GM12878 (cell line): ENCODE measurements around the gene RCOR2. TPM values are rescaled to one million over a fixed set of nuclear protein-coding genes. Genes with fewer than 3 reads are reported as not detected.

Experiments
- ATAC-seq: fragments of 200-7000 bp; cut with Tn5 transposase; 3 replicates; pipeline ENCODE4 v1.9.1; 2020; ENCODE audit warnings: mild to moderate bottlenecking, moderate library complexity
- BruUV-seq: library from RNA; stranded (reverse); fragments of 400-500 nt; replicated peaks from 2 replicates; lab custom pipeline; 2021; lab: Mats Ljungman, UMichigan
- CTCF ChIA-PET: fragments of 300-600 bp; sonication (Branson Sonifier 250); formaldehyde crosslinking; extraction: SDS; loops from one replicate; lab custom pipeline; 2021; ENCODE audit warnings: inconsistent platforms; lab: Yijun Ruan, JAX
- POLR2A ChIA-PET: fragments of 350-600 bp; formaldehyde crosslinking; extraction: SDS; loops from one replicate; lab custom pipeline; 2021; ENCODE audit warnings: inconsistent platforms; lab: Charles Lee
- RAD21 ChIA-PET: fragments of 300-600 bp; sonication (Branson Sonifier 250); formaldehyde crosslinking; loops from one replicate; lab custom pipeline; 2023; ENCODE audit warnings: antibody characterized with exemption; ENCODE audit not compliant: unreplicated experiment; lab: Charles Lee
- SMC1A ChIA-PET: fragments of 300-600 bp; sonication (Branson Sonifier 250); formaldehyde crosslinking; loops from one replicate; lab custom pipeline; 2023; ENCODE audit not compliant: unreplicated experiment, uncharacterized antibody; lab: Charles Lee
- DNase-seq: peaks from one replicate; pipeline ENCODE4 v3.0.0-alpha.2; 2011; ENCODE audit warnings: low read depth, low spot score
- FAIRE-seq: peaks from 3 replicates; lab custom pipeline; 2011; peaks lifted over from hg19 to GRCh38; lab: Jason Lieb, UNC
- H2AFZ ChIP-seq: 2 replicates; pipeline ENCODE4 v1.6.0; 2011; ENCODE audit warnings: low read depth, low read length, control low read depth; ENCODE audit not compliant: control insufficient read depth
- H3K27ac ChIP-seq: 2 replicates; pipeline ENCODE4 v1.5.1; 2011; ENCODE audit warnings: control low read depth; ENCODE audit not compliant: control insufficient read depth, insufficient read depth
- H3K27me3 ChIP-seq, 2 experiments: replicated peaks in 1 of 2; 2 replicates each; pipeline versions ENCODE4 v1.6.0 to v1.6.1; 2011; ENCODE audit warnings: low read length in 1 of 2; ENCODE audit not compliant: control insufficient read depth in 2 of 2, insufficient read depth in 2 of 2
- H3K36me3 ChIP-seq, 2 experiments: 2 replicates each; pipeline ENCODE4 v1.5.1; 2011; ENCODE audit warnings: low read length in 1 of 2; ENCODE audit not compliant: control insufficient read depth in 2 of 2, insufficient read depth in 2 of 2
- H3K4me1 ChIP-seq: 2 replicates; pipeline ENCODE4 v1.6.1; 2011; ENCODE audit warnings: mild to moderate bottlenecking, low read length, moderate library complexity, mixed read lengths; ENCODE audit not compliant: control insufficient read depth, insufficient read depth
- H3K4me2 ChIP-seq: 2 replicates; pipeline ENCODE4 v1.6.0; 2011; ENCODE audit warnings: control low read depth; ENCODE audit not compliant: control insufficient read depth, insufficient read depth
- H3K4me3 ChIP-seq: fragments of 200-600 bp; sonication (generic); 2 replicates; pipeline ENCODE4 v1.5.1; 2016
- H3K79me2 ChIP-seq: 2 replicates; pipeline ENCODE4 v1.6.0; 2011; ENCODE audit warnings: low read length; ENCODE audit not compliant: control insufficient read depth, insufficient read depth
- H3K9ac ChIP-seq: 2 replicates; pipeline ENCODE4 v1.8.0; 2011; ENCODE audit warnings: low read length, control low read depth, mixed read lengths; ENCODE audit not compliant: control insufficient read depth, insufficient read depth
- H3K9me3 ChIP-seq: replicated peaks from 3 replicates; pipeline ENCODE4 v1.5.1; 2011; ENCODE audit warnings: mild to moderate bottlenecking, low read length; ENCODE audit not compliant: control insufficient read depth, insufficient read depth
- H4K20me1 ChIP-seq: 2 replicates; pipeline ENCODE4 v1.6.0; 2011; ENCODE audit not compliant: control insufficient read depth, insufficient read depth
- BRCA1 ChIP-seq: IDR thresholded peaks from 2 replicates; pipeline ENCODE4 v1.6.1; 2011; ENCODE audit warnings: low read depth, low read length, improper control_type of control experiment
- CHD2 ChIP-seq: IDR thresholded peaks from 2 replicates; pipeline ENCODE4 v1.6.1; 2011; ENCODE audit warnings: low read depth, low read length, improper control_type of control experiment, borderline replicate concordance
- ESRRA ChIP-seq: IDR thresholded peaks from 2 replicates; pipeline ENCODE4 v1.6.1; 2012; ENCODE audit warnings: mild to moderate bottlenecking, low read length, improper control_type of control experiment
- MEF2A ChIP-seq: IDR thresholded peaks from 2 replicates; pipeline ENCODE4 v1.6.1; 2011; ENCODE audit warnings: low read depth, mild to moderate bottlenecking, low read length, moderate library complexity; ENCODE audit not compliant: insufficient read depth
- MTA3 ChIP-seq: IDR thresholded peaks from 2 replicates; pipeline ENCODE4 v1.6.1; 2012; ENCODE audit warnings: low read length, inconsistent platforms, borderline replicate concordance
- RUNX3 ChIP-seq: IDR thresholded peaks from 2 replicates; pipeline ENCODE4 v1.6.1; 2012; ENCODE audit warnings: low read length, inconsistent platforms
- SIN3A ChIP-seq: IDR thresholded peaks from 2 replicates; pipeline ENCODE4 v1.6.1; 2012; ENCODE audit warnings: low read depth, low read length, improper control_type of control experiment
- ZNF274 ChIP-seq: IDR thresholded peaks from one replicate; pipeline ENCODE4 v1.8.0; 2011; ENCODE audit not compliant: insufficient read length, insufficient read depth
- WGBS: methylation state at CpG from one replicate; pipeline ENCODE4 v1.1.6; 2016; ENCODE audit warnings: low lambda C conversion rate; ENCODE audit not compliant: insufficient replicate concordance, insufficient coverage; ENCODE audit errors: missing lambda C conversion rate; 5-methylcytosine and 5-hydroxymethylcytosine counted together
- in situ Hi-C: fragments of 300-500 bp; cut with MboI; formaldehyde crosslinking; loops from 9 replicates; pipeline ENCODE4 v1.14.3; 2018; ENCODE audit warnings: mixed read lengths
- intact Hi-C: fragments of 100-400 bp; cut with micrococcal nuclease; formaldehyde crosslinking; loops from one replicate; pipeline ENCODE4 v1.14.2; 2022; ENCODE audit not compliant: unreplicated experiment
- polyA plus RNA-seq, 11 experiments: library from polyadenylated mRNA; depleted of rRNA in 4 of 11; unstranded in 6 of 11; stranded (reverse) in 5 of 11; fragments of >200 nt; fragmentation: Nextera tagmentation in 4 of 11; fragmentation: Illumina TruSeq in 1 of 11; extraction: Ambion mirVana in 4 of 11; extraction: Trizol in 1 of 11; gene quantifications; 1 replicate in 1 of 11; 2 replicates in 10 of 11; pipeline versions ENCODE4 v1.2.1 to v1.2.3, GENCODE V29; 2011 to 2016; ENCODE audit warnings: inconsistent platforms in 2 of 11, missing spikeins in 2 of 11, low read depth in 1 of 11
- total RNA-seq, 4 experiments: library from RNA; depleted of rRNA in 3 of 4; stranded (reverse); fragments of >200 nt in 3 of 4; fragmentation: Illumina TruSeq in 1 of 4; extraction: Trizol in 1 of 4; gene quantifications; 2 replicates each; pipeline versions ENCODE4 v1.2.1 to v1.2.3, GENCODE V29; 2013 to 2021
- TF ChIP-seq, protein P1 (sequence below): IDR thresholded peaks from 2 replicates; pipeline ENCODE4 v1.6.1; 2012; ENCODE audit warnings: low read depth, low read length, improper control_type of control experiment
- TF ChIP-seq, protein P2 (sequence below): fragments of 450-650 bp; IDR thresholded peaks from 2 replicates; pipeline ENCODE4 v1.6.1; 2017; ENCODE audit warnings: mild to moderate bottlenecking, moderate library complexity

The RCOR2 gene
- total and polyA plus RNA-seq, 10 of the 15 experiments (the other 5 are each of a cell fraction or from before 2014, with no cell fraction given): 0.06 to 0.32 (median 0.17) TPM; not detected in 5

GRCh38 chr11:63879598-63880402 is 37.2 kb downstream of the RCOR2 start:
- in situ Hi-C loops: no loop called here
- no peak for TF ChIP-seq ESRRA
- FAIRE-seq: no peak
- Histone ChIP-seq H3K4me2 (no peak overlapping the region), H3K9me3 (no peaks in the 10 kb centered on the region), H3K9ac (no peak overlapping the region; the same call in 1 of the 2 replicates), H3K27me3 (no peaks in the 10 kb centered on the region), H2AFZ (no peak overlapping the region), H3K27ac (no peak overlapping the region), H3K4me1 (peaks cover 10% of the 10 kb centered on the region), H4K20me1 (peaks cover 9% of the 10 kb centered on the region), H3K4me3 (no peak overlapping the region), H3K36me3 (peaks cover 10 to 21% of the 10 kb centered on the region in 2 experiments; a peak in 3 of 4 replicates), H3K79me2 (peaks cover 39% of the 10 kb centered on the region)
- WGBS: 78% methylated on average over 2 of the region's 2 CpGs
- intact Hi-C loops: no loop called here
- POLR2A ChIA-PET: no interaction called here
- CTCF ChIA-PET: interaction anchor here (0.6 kb wide), 1 partner anchor 41 kb away, joined by 4 read pairs; no protein-coding TSS in a partner anchor
- no peak for ATAC-seq
- no TSS peak for BruUV-seq
- DNase-seq: no peak
- SMC1A ChIA-PET: interaction anchor here (1.0 kb wide), 1 partner anchor 40 kb away, joined by 3 read pairs; no protein-coding TSS in a partner anchor
- RAD21 ChIA-PET: no interaction called here

DNA sequence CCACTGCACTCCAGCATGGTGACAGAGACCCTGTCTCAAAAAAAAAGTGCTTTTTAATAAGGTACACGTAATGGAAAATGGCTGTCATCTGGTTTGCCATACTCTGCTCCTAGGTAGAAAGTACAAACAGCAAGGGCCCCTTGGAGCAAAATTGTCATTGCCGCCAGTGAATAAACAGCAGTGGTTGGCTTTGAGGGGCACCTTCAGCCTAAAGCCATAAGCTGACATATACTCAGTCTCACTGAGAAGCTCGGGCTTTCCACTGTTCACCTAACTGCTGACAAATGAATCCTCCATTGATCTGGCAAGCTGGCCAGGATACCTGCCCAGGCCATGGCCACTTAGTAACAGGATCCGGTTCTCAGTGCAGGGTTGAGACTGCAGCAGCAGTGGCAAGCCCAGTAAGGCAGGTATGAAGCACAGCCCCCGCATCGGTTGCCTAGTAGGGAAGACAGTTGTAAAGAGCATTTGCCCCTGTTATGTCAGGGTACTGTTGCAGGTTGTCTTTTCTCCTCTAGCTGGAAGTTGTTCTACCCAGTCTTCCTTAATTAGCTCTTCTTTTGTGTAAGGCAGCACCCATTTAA is 39.2 kb downstream of the RCOR2 start:
- RAD21 ChIA-PET: interaction anchor here (0.6 kb wide), 1 partner anchor 110 kb away, joined by 5 read pairs; no protein-coding TSS in a partner anchor
- H4K20me1 ChIP-seq: peaks cover 9% of the 10 kb centered on the region
- no peaks in the 10 kb centered on the region for H3K27me3 ChIP-seq
- POLR2A ChIA-PET: interaction anchor here (0.6 to 0.8 kb wide), 2 partner anchors 9 to 82 kb away, joined by 6 to 8 read pairs; no protein-coding TSS in a partner anchor
- no TSS peak for BruUV-seq
- H3K4me2 ChIP-seq: no peak overlapping the region
- H3K79me2 ChIP-seq: peaks cover 42% of the 10 kb centered on the region
- SMC1A ChIA-PET: interaction anchor here (0.8 to 1.5 kb wide), 4 partner anchors 16 to 68 kb away, joined by 3 to 5 read pairs (median 4); no protein-coding TSS in a partner anchor
- intact Hi-C loops: no loop called here
- H3K36me3 ChIP-seq: peaks cover 12 to 20% of the 10 kb centered on the region in 2 experiments; a peak in 3 of 4 replicates
- CTCF ChIA-PET: interaction anchor here (1.3 to 1.4 kb wide), 2 partner anchors 10 to 40 kb away, joined by 5 to 6 read pairs; no protein-coding TSS in a partner anchor
- no peak overlapping the region for H3K9ac ChIP-seq
- FAIRE-seq: no peak
- no peak overlapping the region for H3K4me3 ChIP-seq
- 100% methylated on average over 6 of the region's 6 CpGs for WGBS
- H3K27ac ChIP-seq: no peak overlapping the region
- no peak overlapping the region for H2AFZ ChIP-seq
- no peak for ATAC-seq
- DNase-seq: no peak
- no peaks in the 10 kb centered on the region for H3K9me3 ChIP-seq
- no peaks in the 10 kb centered on the region for H3K4me1 ChIP-seq
- in situ Hi-C loops: no loop called here
- TF ChIP-seq, protein P1, sequence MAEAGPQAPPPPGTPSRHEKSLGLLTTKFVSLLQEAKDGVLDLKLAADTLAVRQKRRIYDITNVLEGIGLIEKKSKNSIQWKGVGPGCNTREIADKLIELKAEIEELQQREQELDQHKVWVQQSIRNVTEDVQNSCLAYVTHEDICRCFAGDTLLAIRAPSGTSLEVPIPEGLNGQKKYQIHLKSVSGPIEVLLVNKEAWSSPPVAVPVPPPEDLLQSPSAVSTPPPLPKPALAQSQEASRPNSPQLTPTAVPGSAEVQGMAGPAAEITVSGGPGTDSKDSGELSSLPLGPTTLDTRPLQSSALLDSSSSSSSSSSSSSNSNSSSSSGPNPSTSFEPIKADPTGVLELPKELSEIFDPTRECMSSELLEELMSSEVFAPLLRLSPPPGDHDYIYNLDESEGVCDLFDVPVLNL: no peak
- TF ChIP-seq, protein P2, sequence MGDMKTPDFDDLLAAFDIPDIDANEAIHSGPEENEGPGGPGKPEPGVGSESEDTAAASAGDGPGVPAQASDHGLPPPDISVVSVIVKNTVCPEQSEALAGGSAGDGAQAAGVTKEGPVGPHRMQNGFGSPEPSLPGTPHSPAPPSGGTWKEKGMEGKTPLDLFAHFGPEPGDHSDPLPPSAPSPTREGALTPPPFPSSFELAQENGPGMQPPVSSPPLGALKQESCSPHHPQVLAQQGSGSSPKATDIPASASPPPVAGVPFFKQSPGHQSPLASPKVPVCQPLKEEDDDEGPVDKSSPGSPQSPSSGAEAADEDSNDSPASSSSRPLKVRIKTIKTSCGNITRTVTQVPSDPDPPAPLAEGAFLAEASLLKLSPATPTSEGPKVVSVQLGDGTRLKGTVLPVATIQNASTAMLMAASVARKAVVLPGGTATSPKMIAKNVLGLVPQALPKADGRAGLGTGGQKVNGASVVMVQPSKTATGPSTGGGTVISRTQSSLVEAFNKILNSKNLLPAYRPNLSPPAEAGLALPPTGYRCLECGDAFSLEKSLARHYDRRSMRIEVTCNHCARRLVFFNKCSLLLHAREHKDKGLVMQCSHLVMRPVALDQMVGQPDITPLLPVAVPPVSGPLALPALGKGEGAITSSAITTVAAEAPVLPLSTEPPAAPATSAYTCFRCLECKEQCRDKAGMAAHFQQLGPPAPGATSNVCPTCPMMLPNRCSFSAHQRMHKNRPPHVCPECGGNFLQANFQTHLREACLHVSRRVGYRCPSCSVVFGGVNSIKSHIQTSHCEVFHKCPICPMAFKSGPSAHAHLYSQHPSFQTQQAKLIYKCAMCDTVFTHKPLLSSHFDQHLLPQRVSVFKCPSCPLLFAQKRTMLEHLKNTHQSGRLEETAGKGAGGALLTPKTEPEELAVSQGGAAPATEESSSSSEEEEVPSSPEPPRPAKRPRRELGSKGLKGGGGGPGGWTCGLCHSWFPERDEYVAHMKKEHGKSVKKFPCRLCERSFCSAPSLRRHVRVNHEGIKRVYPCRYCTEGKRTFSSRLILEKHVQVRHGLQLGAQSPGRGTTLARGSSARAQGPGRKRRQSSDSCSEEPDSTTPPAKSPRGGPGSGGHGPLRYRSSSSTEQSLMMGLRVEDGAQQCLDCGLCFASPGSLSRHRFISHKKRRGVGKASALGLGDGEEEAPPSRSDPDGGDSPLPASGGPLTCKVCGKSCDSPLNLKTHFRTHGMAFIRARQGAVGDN: no peak
- TF ChIP-seq SIN3A (no peak), ZNF274 (no peak), CHD2 (no peak), RUNX3 (no peak), BRCA1 (no peak), MEF2A (no peak), MTA3 (no peak)
